Muscle of leg (tissue), 11 donors: ENCODE measurements around the gene TDRKH. TPM values are rescaled to one million over a fixed set of nuclear protein-coding genes. Genes with fewer than 3 reads are reported as not detected.
A peak's percentile ranks its signal among the peaks of the same experiment; 100 is the strongest.

Experiments used
- DNase-seq: peaks from one replicate; pipeline ENCODE4 v3.0.0; 2013
- H3K27ac ChIP-seq: one replicate; pipeline ENCODE4 v1.5.1; 2013; ENCODE audit warnings: mild to moderate bottlenecking, low read length, control low read depth
- H3K27me3 ChIP-seq: one replicate; pipeline ENCODE4 v1.6.1; 2013; ENCODE audit warnings: low read length; ENCODE audit not compliant: control insufficient read depth, insufficient read depth
- H3K36me3 ChIP-seq: one replicate; pipeline ENCODE4 v1.6.1; 2013; ENCODE audit warnings: low read length; ENCODE audit not compliant: control insufficient read depth, insufficient read depth
- H3K4me1 ChIP-seq: one replicate; pipeline ENCODE4 v1.6.1; 2013; ENCODE audit warnings: low read length; ENCODE audit not compliant: control insufficient read depth, insufficient read depth
- H3K4me3 ChIP-seq: one replicate; pipeline ENCODE4 v1.5.1; 2013; ENCODE audit warnings: low read length, control low read depth
- H3K9me3 ChIP-seq: replicated peaks from 2 replicates; pipeline ENCODE4 v1.6.1; 2013; ENCODE audit warnings: low read depth, low read length; ENCODE audit not compliant: control insufficient read depth
- WGBS: methylation state at CpG from one replicate; pipeline ENCODE4 v1.1.5; 2013; ENCODE audit warnings: missing lambda C conversion rate; ENCODE audit not compliant: insufficient coverage; 5-methylcytosine and 5-hydroxymethylcytosine counted together
- polyA plus RNA-seq, 8 donors: library from polyadenylated mRNA; unstranded; fragments of 120-200 nt; gene quantifications; one replicate each; pipeline versions ENCODE4 v1.2.1 to v1.2.3, GENCODE V29; 2013; ENCODE audit warnings: inconsistent platforms in 1 of 8, low replicate concordance in 1 of 8; ENCODE audit not compliant: insufficient read length in 8 of 8, insufficient read depth in 1 of 8
- total RNA-seq: library from RNA; stranded (reverse); fragments of 120-200 nt; gene quantifications from one replicate; pipeline ENCODE4 v1.2.4, GENCODE V29; 2013

Gene TDRKH
- total and polyA plus RNA-seq, 9 donors = 3.1 to 3.9 (median 3.5) TPM

GRCh38 chr1:151803915-151804314 lies 13.6 kb upstream of the TDRKH start:
- peaks cover 36% of the 10 kb centered on the region for H3K27me3 ChIP-seq
- peaks cover 6% of the 10 kb centered on the region for H3K4me1 ChIP-seq
- no peaks in the 10 kb centered on the region for H3K36me3 ChIP-seq
- 100% methylated on average over 2 of the region's 3 CpGs for WGBS
- no peaks in the 10 kb centered on the region for H3K9me3 ChIP-seq
- no peak overlapping the region for H3K4me3 ChIP-seq
- H3K27ac ChIP-seq = no peak overlapping the region
- no peak for DNase-seq

- Histone ChIP-seq H3K4me1 (peaks cover 6% of the 10 kb centered on the region), H3K9me3 (no peaks in the 10 kb centered on the region), H3K4me3 (no peak overlapping the region), H3K36me3 (no peaks in the 10 kb centered on the region), H3K27me3 (peaks cover 40% of the 10 kb centered on the region), H3K27ac (no peak overlapping the region)
- no peak for DNase-seq
Observed at GRCh38 chr1:151803164-151803563, 12.9 kb upstream of the TDRKH start.

GRCh38 chr1:151802372-151802771 lies 12.1 kb upstream of the TDRKH start:
- Histone ChIP-seq H3K9me3 (no peaks in the 10 kb centered on the region), H3K27ac (no peak overlapping the region), H3K36me3 (no peaks in the 10 kb centered on the region), H3K4me3 (no peak overlapping the region), H3K27me3 (peaks cover 39% of the 10 kb centered on the region), H3K4me1 (peaks cover 6% of the 10 kb centered on the region)
- WGBS = 79% methylated on average over 5 of the region's 5 CpGs
- no peak for DNase-seq

GRCh38 chr1:151801846-151802245 lies 11.5 kb upstream of the TDRKH start:
- Histone ChIP-seq H3K4me3 (no peak overlapping the region), H3K27ac (no peak overlapping the region), H3K27me3 (peaks cover 41% of the 10 kb centered on the region), H3K9me3 (no peaks in the 10 kb centered on the region), H3K4me1 (peaks cover 3% of the 10 kb centered on the region), H3K36me3 (no peaks in the 10 kb centered on the region)
- no peak for DNase-seq
- WGBS = 84% methylated on average over 7 of the region's 7 CpGs

GRCh38 chr1:151801310-151801820 lies 11.1 kb upstream of the TDRKH start:
- no peak overlapping the region for H3K4me3 ChIP-seq
- no peak overlapping the region for H3K27ac ChIP-seq
- WGBS = 92% methylated on average over 12 of the region's 12 CpGs
- no peaks in the 10 kb centered on the region for H3K36me3 ChIP-seq
- H3K4me1 ChIP-seq = peaks cover 2% of the 10 kb centered on the region
- peaks cover 41% of the 10 kb centered on the region for H3K27me3 ChIP-seq
- no peaks in the 10 kb centered on the region for H3K9me3 ChIP-seq
- no peak for DNase-seq

GRCh38 chr1:151800830-151801229 lies 10.5 kb upstream of the TDRKH start:
- WGBS = 57% methylated on average over 7 of the region's 8 CpGs
- H3K9me3 ChIP-seq = no peaks in the 10 kb centered on the region
- no peak overlapping the region for H3K4me3 ChIP-seq
- peaks cover 38% of the 10 kb centered on the region for H3K27me3 ChIP-seq
- H3K4me1 ChIP-seq = peaks cover 2% of the 10 kb centered on the region
- H3K36me3 ChIP-seq = no peaks in the 10 kb centered on the region
- DNase-seq = no peak
- no peak overlapping the region for H3K27ac ChIP-seq

- peaks cover 36% of the 10 kb centered on the region for H3K27me3 ChIP-seq
- no peaks in the 10 kb centered on the region for H3K4me1 ChIP-seq
- H3K4me3 ChIP-seq = no peak overlapping the region
- H3K9me3 ChIP-seq = no peaks in the 10 kb centered on the region
- no peak overlapping the region for H3K27ac ChIP-seq
- no peak for DNase-seq
- H3K36me3 ChIP-seq = no peaks in the 10 kb centered on the region
- 34% methylated on average over 5 of the region's 9 CpGs for WGBS
Observed at GRCh38 chr1:151799179-151800022, 9.1 kb upstream of the TDRKH start.

- Histone ChIP-seq H3K4me3 (no peak overlapping the region), H3K36me3 (no peaks in the 10 kb centered on the region), H3K9me3 (no peaks in the 10 kb centered on the region), H3K27me3 (peaks cover 34% of the 10 kb centered on the region), H3K27ac (no peak overlapping the region), H3K4me1 (no peaks in the 10 kb centered on the region)
- DNase-seq = no peak
- 71% methylated on average over 1 of the region's 5 CpGs for WGBS
Observed at GRCh38 chr1:151798571-151798970, 8.3 kb upstream of the TDRKH start.

GRCh38 chr1:151790940-151791651 lies 796 bp upstream of the TDRKH start:
- no peaks in the 10 kb centered on the region for H3K9me3 ChIP-seq
- H3K36me3 ChIP-seq = no peaks in the 10 kb centered on the region
- H3K27ac ChIP-seq = no peak overlapping the region
- under 1% methylated on average over 37 of the region's 52 CpGs for WGBS
- peak; percentile 15 for DNase-seq
- H3K4me1 ChIP-seq = peaks cover 11% of the 10 kb centered on the region
- H3K27me3 ChIP-seq = peaks cover 9% of the 10 kb centered on the region
- peak overlapping the region; percentile 55 for H3K4me3 ChIP-seq

GRCh38 chr1:151787689-151788088 lies 2.6 kb downstream of the TDRKH start:
- no CpG with 5 or more reads among the region's 3 CpGs for WGBS
- no peak for DNase-seq
- no peaks in the 10 kb centered on the region for H3K36me3 ChIP-seq

More at GRCh38 chr1:151787689-151788088, 2.6 kb downstream of the TDRKH start:
- Histone ChIP-seq H3K4me3 (no peak overlapping the region), H3K27me3 (peaks cover 6% of the 10 kb centered on the region), H3K9me3 (no peaks in the 10 kb centered on the region), H3K27ac (no peak overlapping the region), H3K4me1 (peaks cover 11% of the 10 kb centered on the region)
